DOHH2 (cell line): ENCODE measurements around the gene CREM.

Source experiments
- H3F3A ChIP-seq: fragments of 200-600 bp; sonication (generic), shearing (Covaris generic); 2 replicates; pipeline ENCODE4 v1.6.0; 2016; ENCODE audit warnings: antibody characterized with exemption, mild to moderate bottlenecking; ENCODE audit not compliant: control insufficient read depth, insufficient read depth
- H3K27ac ChIP-seq: fragments of 200-600 bp; sonication (generic); 2 replicates; pipeline ENCODE4 v1.5.1; 2014; ENCODE audit warnings: low read depth, mild to moderate bottlenecking, low read length, moderate library complexity
- H3K27me3 ChIP-seq: fragments of 200-600 bp; sonication (generic); 2 replicates; pipeline ENCODE4 v1.6.1; 2014; ENCODE audit warnings: mild to moderate bottlenecking, low read length, mixed read lengths; ENCODE audit not compliant: control insufficient read depth
- H3K36me3 ChIP-seq: fragments of 200-600 bp; sonication (generic); 2 replicates; pipeline ENCODE4 v1.6.1; 2014; ENCODE audit warnings: mild to moderate bottlenecking, low read length, moderate library complexity, mixed read lengths; ENCODE audit not compliant: control insufficient read depth
- H3K4me1 ChIP-seq: fragments of 200-600 bp; sonication (generic); 2 replicates; pipeline ENCODE4 v1.6.1; 2014; ENCODE audit warnings: mild to moderate bottlenecking, low read length, mixed read lengths; ENCODE audit not compliant: control insufficient read depth
- H3K4me2 ChIP-seq: fragments of 200-600 bp; sonication (generic); 2 replicates; pipeline ENCODE4 v1.6.0; 2014; ENCODE audit warnings: mild to moderate bottlenecking, low read length, moderate library complexity
- H3K4me3 ChIP-seq: fragments of 200-600 bp; sonication (generic); 2 replicates; pipeline ENCODE4 v1.5.1; 2014; ENCODE audit warnings: mild to moderate bottlenecking, low read length, mixed read lengths
- H3K79me2 ChIP-seq: fragments of 200-600 bp; sonication (generic); 2 replicates; pipeline ENCODE4 v1.6.1; 2014; ENCODE audit warnings: mild to moderate bottlenecking, low read length, mixed read lengths; ENCODE audit not compliant: control insufficient read depth
- H3K9me2 ChIP-seq: fragments of 200-600 bp; sonication (generic); replicated peaks from 2 replicates; pipeline ENCODE4 v1.6.1; 2014; ENCODE audit warnings: mild to moderate bottlenecking, low read length, mixed read lengths; ENCODE audit not compliant: control insufficient read depth
- H3K9me3 ChIP-seq: fragments of 200-600 bp; sonication (generic); 2 replicates; pipeline ENCODE4 v1.6.1; 2014; ENCODE audit warnings: antibody characterized with exemption, low read length, mixed read lengths; ENCODE audit not compliant: control insufficient read depth, insufficient read depth
- H4K20me1 ChIP-seq: fragments of 200-600 bp; sonication (generic); 2 replicates; pipeline ENCODE4 v1.6.0; 2014; ENCODE audit warnings: low read depth, mild to moderate bottlenecking, antibody characterized with exemption, low read length, moderate library complexity; ENCODE audit not compliant: control insufficient read depth, insufficient read depth
- CTCF ChIP-seq: fragments of 200-600 bp; sonication (generic); IDR thresholded peaks from one replicate; pipeline ENCODE4 v1.5.1; 2014; ENCODE audit warnings: antibody characterized with exemption, mild to moderate bottlenecking, low read depth, low read length; ENCODE audit not compliant: poor library complexity, severe bottlenecking
- EZH2phosphoT487 ChIP-seq: fragments of 200-600 bp; sonication (generic); IDR thresholded peaks from 2 replicates; pipeline ENCODE4 v1.6.1; 2017; ENCODE audit warnings: borderline replicate concordance, mild to moderate bottlenecking, antibody characterized with exemption, low read length, moderate library complexity, mixed read lengths

The CREM gene

DNA sequence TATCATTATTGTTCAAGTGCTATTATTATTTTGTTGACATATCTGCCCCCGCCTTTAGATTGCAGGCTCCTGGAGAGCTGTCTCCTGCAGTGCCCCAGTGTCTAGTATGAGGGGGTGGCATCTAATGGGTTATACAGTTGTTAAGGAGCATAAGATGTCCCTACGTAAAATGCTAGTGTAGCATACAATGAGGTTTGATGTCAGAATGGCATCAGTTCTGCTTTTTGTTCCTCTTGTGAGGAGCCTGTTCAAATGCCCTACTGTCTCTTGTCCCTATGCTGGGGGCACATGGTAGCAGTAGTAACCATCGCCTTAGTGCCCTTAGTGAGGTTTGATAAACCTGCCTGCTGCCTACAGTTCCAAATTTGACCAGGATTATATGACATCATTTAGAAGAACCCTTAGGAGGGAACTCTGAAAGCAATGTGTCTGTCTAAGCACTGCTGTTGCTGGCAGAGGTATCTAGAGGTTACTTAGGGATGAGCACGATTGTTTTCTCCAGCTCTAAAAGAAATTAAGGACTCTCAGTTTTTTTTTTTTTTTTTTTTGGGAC lies 9.7 kb downstream of the CREM start:
- no peaks in the 10 kb centered on the region; the same call in 1 of the 2 replicates for H4K20me1 ChIP-seq
- TF ChIP-seq CTCF (no peak), EZH2phosphoT487 (no peak)
- peaks cover 4% of the 10 kb centered on the region; the same call in 1 of the 2 replicates for H3F3A ChIP-seq
- H3K36me3 ChIP-seq = no peaks in the 10 kb centered on the region
- peak overlapping the region; percentile 8; the same call in 1 of the 2 replicates for H3K4me3 ChIP-seq
- no peaks in the 10 kb centered on the region for H3K9me2 ChIP-seq
- no peak overlapping the region for H3K27ac ChIP-seq
- no peaks in the 10 kb centered on the region for H3K27me3 ChIP-seq
- H3K4me1 ChIP-seq = peaks cover 34% of the 10 kb centered on the region
- peak overlapping the region; percentile 49 for H3K4me2 ChIP-seq
- H3K79me2 ChIP-seq = peaks cover 69% of the 10 kb centered on the region
- no peaks in the 10 kb centered on the region for H3K9me3 ChIP-seq

DNA sequence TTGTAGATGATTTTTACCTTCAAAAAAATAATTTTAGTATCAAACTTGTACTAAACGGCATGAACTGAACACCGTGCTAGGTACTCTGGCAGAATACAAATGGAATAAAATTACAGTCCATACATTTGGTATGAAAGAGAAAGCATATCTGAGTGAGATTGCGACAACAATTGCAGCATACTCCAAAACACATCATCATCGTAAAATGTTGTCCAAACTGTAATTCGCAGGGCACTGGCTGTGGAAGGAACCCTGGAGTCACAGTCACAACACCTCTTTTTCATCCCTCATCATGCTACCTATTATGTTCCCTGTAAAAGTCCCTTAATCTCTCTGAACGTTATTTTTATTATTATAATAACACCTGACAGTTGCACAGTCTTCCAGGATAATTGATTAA lies 13.5 kb downstream of the CREM start:
- Histone ChIP-seq H3K4me1 (peaks cover 12% of the 10 kb centered on the region), H4K20me1 (no peaks in the 10 kb centered on the region; the same call in 1 of the 2 replicates), H3F3A (no peaks in the 10 kb centered on the region; the same call in 1 of the 2 replicates), H3K9me2 (no peaks in the 10 kb centered on the region), H3K4me2 (no peak overlapping the region), H3K27me3 (no peaks in the 10 kb centered on the region), H3K79me2 (peaks cover 59% of the 10 kb centered on the region), H3K27ac (no peak overlapping the region), H3K9me3 (no peaks in the 10 kb centered on the region), H3K4me3 (no peak overlapping the region), H3K36me3 (no peaks in the 10 kb centered on the region)
- TF ChIP-seq CTCF (no peak), EZH2phosphoT487 (no peak)

- peaks cover 57% of the 10 kb centered on the region for H3K79me2 ChIP-seq
- no peaks in the 10 kb centered on the region; the same call in 1 of the 2 replicates for H4K20me1 ChIP-seq
- no peak overlapping the region for H3K4me3 ChIP-seq
- TF ChIP-seq CTCF (no peak), EZH2phosphoT487 (no peak)
- no peak overlapping the region for H3K4me2 ChIP-seq
- no peak overlapping the region for H3K27ac ChIP-seq
- H3F3A ChIP-seq = no peaks in the 10 kb centered on the region; the same call in 1 of the 2 replicates
- no peaks in the 10 kb centered on the region for H3K9me2 ChIP-seq
- no peaks in the 10 kb centered on the region for H3K27me3 ChIP-seq
- peaks cover 11% of the 10 kb centered on the region for H3K4me1 ChIP-seq
- H3K36me3 ChIP-seq = no peaks in the 10 kb centered on the region
- H3K9me3 ChIP-seq = no peaks in the 10 kb centered on the region
Measured at GRCh38 chr10:35140727-35141126, 14.1 kb downstream of the CREM start.
